ENCODE results near the gene DLG5. TPM values are rescaled to one million over a fixed set of nuclear protein-coding genes. Genes with fewer than 3 reads are reported as not detected.

The DLG5 gene
- total and polyA plus RNA-seq, 9 of the 15 experiments (the other 6 are each of a cell fraction or from before 2014, with no cell fraction given), result 1.4 to 26.8 (median 11.2) TPM

DNA sequence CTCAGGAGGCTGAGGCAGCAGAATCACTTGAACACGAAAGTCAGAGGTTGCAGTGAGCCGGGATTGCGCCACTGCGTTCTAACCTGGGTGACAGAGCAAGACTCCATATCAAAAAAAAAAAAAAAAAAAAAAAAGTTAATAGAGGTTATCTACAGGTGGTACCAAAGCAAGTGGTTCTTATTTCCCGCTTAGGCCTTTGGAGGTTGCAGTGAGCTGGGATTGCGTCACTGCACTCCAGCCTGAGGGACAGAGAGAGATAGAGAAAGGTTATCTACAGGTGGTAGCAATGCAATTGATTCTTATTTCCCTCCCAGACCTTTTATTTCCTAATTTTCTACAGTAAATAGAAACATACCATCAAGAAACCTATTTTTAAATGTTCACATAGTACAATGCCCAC lies 98.2 kb downstream of the DLG5 start:
- no peaks in the 10 kb centered on the region for H3K79me2 ChIP-seq (ENCODE audit: control insufficient read depth, insufficient read depth, low read length)
- FAIRE-seq (no peak), DNase-seq (ENCODE audit: extremely low read depth in 1 of 4, low spot score in 3 of 4) (no peak), ATAC-seq (peak; percentile 29; the same call in 1 of the 3 replicates)
- in situ Hi-C loops (cut with MboI) (no loop called here), intact Hi-C loops (cut with micrococcal nuclease) (no loop called here)
- no peaks in the 10 kb centered on the region for H3K9me3 ChIP-seq (replicated peaks; ENCODE audit: control insufficient read depth, insufficient read depth, low read depth, low read length)
- no peak overlapping the region for H2AFZ ChIP-seq (ENCODE audit: low read depth, low read length)
- H3K36me3 ChIP-seq (ENCODE audit: control insufficient read depth, insufficient read depth, low read length), result peaks cover 68% of the 10 kb centered on the region; the same call in 2 of the 3 replicates
- H3K27me3 ChIP-seq (ENCODE audit: control insufficient read depth in 2 of 2, insufficient read depth in 2 of 2, low read length in 2 of 2), result no peaks in the 10 kb centered on the region
- no TSS peak for BruUV-seq (replicated peaks)
- H3K4me1 ChIP-seq (replicated peaks in 1 of 2; ENCODE audit: control insufficient read depth in 2 of 2, insufficient read depth in 2 of 2, low read length in 2 of 2), result peaks cover 3 to 4% of the 10 kb centered on the region in 2 experiments; a peak in 2 of 5 replicates
- ChIA-PET POLR2A (no interaction called here), CTCF (ENCODE audit: low intra/inter-chr PET ratio) (no interaction called here)
- H3K9me1 ChIP-seq (ENCODE audit: control insufficient read depth, insufficient read depth, low read length), result peaks cover 2% of the 10 kb centered on the region
- H3K4me3 ChIP-seq, result no peak overlapping the region
- H3K9ac ChIP-seq (ENCODE audit: insufficient read depth in 1 of 2, low read depth in 2 of 2, low read length in 2 of 2), result no peak overlapping the region
- TF ChIP-seq, protein P1, sequence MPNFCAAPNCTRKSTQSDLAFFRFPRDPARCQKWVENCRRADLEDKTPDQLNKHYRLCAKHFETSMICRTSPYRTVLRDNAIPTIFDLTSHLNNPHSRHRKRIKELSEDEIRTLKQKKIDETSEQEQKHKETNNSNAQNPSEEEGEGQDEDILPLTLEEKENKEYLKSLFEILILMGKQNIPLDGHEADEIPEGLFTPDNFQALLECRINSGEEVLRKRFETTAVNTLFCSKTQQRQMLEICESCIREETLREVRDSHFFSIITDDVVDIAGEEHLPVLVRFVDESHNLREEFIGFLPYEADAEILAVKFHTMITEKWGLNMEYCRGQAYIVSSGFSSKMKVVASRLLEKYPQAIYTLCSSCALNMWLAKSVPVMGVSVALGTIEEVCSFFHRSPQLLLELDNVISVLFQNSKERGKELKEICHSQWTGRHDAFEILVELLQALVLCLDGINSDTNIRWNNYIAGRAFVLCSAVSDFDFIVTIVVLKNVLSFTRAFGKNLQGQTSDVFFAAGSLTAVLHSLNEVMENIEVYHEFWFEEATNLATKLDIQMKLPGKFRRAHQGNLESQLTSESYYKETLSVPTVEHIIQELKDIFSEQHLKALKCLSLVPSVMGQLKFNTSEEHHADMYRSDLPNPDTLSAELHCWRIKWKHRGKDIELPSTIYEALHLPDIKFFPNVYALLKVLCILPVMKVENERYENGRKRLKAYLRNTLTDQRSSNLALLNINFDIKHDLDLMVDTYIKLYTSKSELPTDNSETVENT (CRISPR knock-in tag; IDR thresholded peaks at IDR 0.05), result no peak
- TF ChIP-seq CEBPB (tag; IDR thresholded peaks at IDR 0.05) (peak; percentile 91), CCNT2 (IDR thresholded peaks at IDR 0.05; ENCODE audit: borderline replicate concordance, extremely low read depth, insufficient read length, low read depth, low read length) (no peak), ATF3 (IDR thresholded peaks at IDR 0.05) (peak; percentile 34; the same call in 1 of the 2 replicates), ATF3 (CRISPR knock-in tag; conservative IDR thresholded peaks at IDR 0.05) (no peak), CEBPG (CRISPR knock-in tag; IDR thresholded peaks at IDR 0.05) (no peak), CEBPG (tag; conservative IDR thresholded peaks at IDR 0.05 in 1 of 2, IDR thresholded peaks at IDR 0.05 in 1 of 2) (peak; percentile 45 to 58; a peak in 3 of 4 replicates)
- H3K27ac ChIP-seq (ENCODE audit: extremely low read depth, low read depth, low read length), result no peak overlapping the region
- H4K20me1 ChIP-seq (replicated peaks; ENCODE audit: control insufficient read depth, insufficient read depth, low read length), result no peaks in the 10 kb centered on the region
- no peak overlapping the region for H3K4me2 ChIP-seq (ENCODE audit: insufficient read depth, low read length)
- 83% methylated on average over 6 of the region's 6 CpGs for WGBS (ENCODE audit: insufficient coverage, low coverage, missing lambda C conversion rate)
